Sigmoid colon (tissue), 7 donors: ENCODE measurements around the gene TYSND1. TPM values are rescaled to one million over a fixed set of nuclear protein-coding genes. Genes with fewer than 3 reads are reported as not detected.

ENCODE experiments used
- DNase-seq: peaks from one replicate; pipeline ENCODE4 v3.0.0-alpha.2; 2019
- H3K27ac ChIP-seq, 4 donors: fragments of 200-600 bp; sonication (generic); one replicate each; pipeline ENCODE4 v1.5.1; 2016 to 2019; ENCODE audit warnings: mild to moderate bottlenecking in 1 of 4
- H3K27me3 ChIP-seq, 3 donors: fragments of 200-600 bp; sonication (generic); one replicate each; pipeline ENCODE4 v1.5.1; 2019; ENCODE audit warnings: mild to moderate bottlenecking in 1 of 3
- H3K36me3 ChIP-seq, 4 donors: fragments of 200-600 bp; sonication (generic); one replicate each; pipeline ENCODE4 v1.5.1; 2016 to 2019
- H3K4me1 ChIP-seq, 4 donors: fragments of 200-600 bp; sonication (generic); one replicate each; pipeline ENCODE4 v1.5.1; 2017 to 2019
- H3K4me3 ChIP-seq, 4 donors: fragments of 200-600 bp; sonication (generic); one replicate each; pipeline ENCODE4 v1.5.1; 2017 to 2019; ENCODE audit warnings: mild to moderate bottlenecking in 2 of 4, moderate library complexity in 1 of 4
- H3K9me3 ChIP-seq, 4 donors: fragments of 200-600 bp in 3 of 4; sonication (generic) in 3 of 4; one replicate each; pipeline versions ENCODE4 v1.5.1 to v1.6.1; 2013 to 2019
- EP300 ChIP-seq, 4 donors: sonication (generic); formaldehyde crosslinking; IDR thresholded peaks; one replicate each; pipeline ENCODE4 v1.6.1; 2017; ENCODE audit warnings: antibody characterized with exemption in 4 of 4
- POLR2A ChIP-seq, 2 donors: fragments of 450-650 bp; IDR thresholded peaks; one replicate each; pipeline ENCODE4 v1.6.1; 2016; ENCODE audit warnings: antibody characterized with exemption in 2 of 2, mild to moderate bottlenecking in 2 of 2, moderate library complexity in 2 of 2
- POLR2AphosphoS5 ChIP-seq, 4 donors: sonication (generic); formaldehyde crosslinking; IDR thresholded peaks; one replicate each; pipeline ENCODE4 v1.6.1; 2017; ENCODE audit warnings: antibody characterized with exemption in 4 of 4
- WGBS, 2 donors: extraction: QIAGEN DNeasy Blood & Tissue Kit; methylation state at CpG; one replicate each; pipeline ENCODE4 v1.1.7; 2013; 5-methylcytosine and 5-hydroxymethylcytosine counted together
- intact Hi-C: fragments of 100-400 bp; cut with DNase I; formaldehyde crosslinking; loops from one replicate; pipeline ENCODE4 v1.15.1; 2023
- polyA plus RNA-seq, 3 donors: library from polyadenylated mRNA; stranded (reverse); fragments of 200-250 nt; gene quantifications; one replicate each; pipeline ENCODE4 v1.2.3, GENCODE V29; 2013
- total RNA-seq, 4 donors: library from RNA; depleted of rRNA; stranded (reverse); fragments of >200 nt; gene quantifications; one replicate each; pipeline ENCODE4 v1.1.0, GENCODE V29; 2016
- TF ChIP-seq, protein P1 (sequence below), 4 experiments: fragments of 450-650 bp in 3 of 4; fragments of 200-600 bp in 1 of 4; IDR thresholded peaks; one replicate each; pipeline ENCODE4 v1.5.1; 2016 to 2019; ENCODE audit warnings: antibody characterized with exemption in 4 of 4, mild to moderate bottlenecking in 3 of 4, moderate library complexity in 2 of 4
- donor health status: healthy with polysubstance abuse.
- donor health status: Bipolar disorder and iron deficiency.
- donor health status: healthy.

The TYSND1 gene, protein sequence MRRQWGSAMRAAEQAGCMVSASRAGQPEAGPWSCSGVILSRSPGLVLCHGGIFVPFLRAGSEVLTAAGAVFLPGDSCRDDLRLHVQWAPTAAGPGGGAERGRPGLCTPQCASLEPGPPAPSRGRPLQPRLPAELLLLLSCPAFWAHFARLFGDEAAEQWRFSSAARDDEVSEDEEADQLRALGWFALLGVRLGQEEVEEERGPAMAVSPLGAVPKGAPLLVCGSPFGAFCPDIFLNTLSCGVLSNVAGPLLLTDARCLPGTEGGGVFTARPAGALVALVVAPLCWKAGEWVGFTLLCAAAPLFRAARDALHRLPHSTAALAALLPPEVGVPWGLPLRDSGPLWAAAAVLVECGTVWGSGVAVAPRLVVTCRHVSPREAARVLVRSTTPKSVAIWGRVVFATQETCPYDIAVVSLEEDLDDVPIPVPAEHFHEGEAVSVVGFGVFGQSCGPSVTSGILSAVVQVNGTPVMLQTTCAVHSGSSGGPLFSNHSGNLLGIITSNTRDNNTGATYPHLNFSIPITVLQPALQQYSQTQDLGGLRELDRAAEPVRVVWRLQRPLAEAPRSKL
- total RNA-seq (10 to 100 TPM in 1 of 4 donors, 1 to 10 TPM in 3; 7.9 to 10.3 (median 9.0) TPM), polyA plus RNA-seq (10 to 100 TPM in 1 of 3 donors, 1 to 10 TPM in 2; 5.1 to 13.5 (median 8.4) TPM)

DNA sequence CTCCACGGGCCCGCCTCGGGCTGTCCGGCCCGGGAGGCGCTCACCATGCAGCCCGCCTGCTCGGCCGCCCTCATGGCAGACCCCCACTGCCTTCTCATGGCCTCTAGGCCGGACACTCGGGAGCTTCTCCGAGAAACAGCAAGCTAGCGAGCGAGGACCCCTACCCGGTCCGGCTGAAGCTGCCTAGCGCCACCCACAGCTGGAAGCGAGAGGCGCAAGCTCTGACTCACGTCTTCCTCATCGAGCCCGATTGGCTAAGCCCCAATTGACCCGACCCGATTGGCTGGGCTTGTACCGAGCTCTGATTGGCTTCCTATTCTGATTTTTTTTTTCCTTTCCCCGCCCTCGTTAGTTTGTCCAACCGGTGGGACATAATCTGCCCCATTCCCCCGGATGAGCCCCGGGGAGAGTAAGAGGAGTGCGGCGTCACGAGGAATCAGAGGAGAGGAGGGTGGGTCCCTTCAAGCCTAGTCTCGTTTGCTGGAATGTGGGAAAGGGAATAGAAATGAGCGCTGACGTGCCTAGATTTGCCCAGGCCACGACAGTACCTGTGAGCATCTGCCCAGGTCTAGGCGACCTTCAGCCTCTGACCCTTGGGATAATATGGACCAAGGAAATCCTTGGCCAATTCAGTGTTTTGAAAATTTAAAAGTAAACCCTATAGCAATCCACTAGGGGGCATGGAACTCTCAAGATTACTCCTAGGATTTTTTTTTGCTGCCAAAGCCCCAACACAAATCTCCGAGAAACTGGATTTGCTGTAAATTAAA is at the start of gene TYSND1:
Gene TYSND1 (minus strand): TSS at position 212 of the 770 bp plus-strand sequence. CDS start 114 bp downstream, at position 98.
- intact Hi-C loops = loop anchor here (1.0 to 10.0 kb wide), 3 partner anchors 24 to 218 kb away; partner anchors contain the start of gene SAR1A

DNA sequence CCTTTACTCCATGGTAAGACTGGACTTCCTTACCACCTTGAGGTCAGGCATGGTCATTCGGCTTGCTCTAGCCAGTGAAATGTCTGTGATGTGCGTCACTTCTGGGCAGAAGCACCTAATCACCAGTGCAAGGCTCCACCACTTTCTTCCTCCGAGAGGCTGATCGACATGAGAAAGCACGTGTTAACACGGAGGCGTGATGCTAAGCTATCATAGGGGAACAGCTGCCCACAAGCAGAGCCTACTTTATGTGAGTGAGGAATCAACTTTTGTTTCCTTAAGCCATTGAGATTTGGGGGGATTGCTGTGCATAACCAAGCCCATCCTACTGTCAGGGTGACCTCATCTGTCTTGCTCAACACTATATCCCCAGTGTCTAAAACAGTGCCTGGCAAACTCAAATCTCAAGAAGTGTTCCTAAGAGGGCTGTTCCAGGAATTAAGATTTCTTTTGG is 46.9 kb upstream of the TYSND1 start:
- TF ChIP-seq POLR2AphosphoS5 (IDR thresholded peaks at IDR 0.05) = no peak
- TF ChIP-seq EP300 (IDR thresholded peaks at IDR 0.05) = no peak
- TF ChIP-seq POLR2A (IDR thresholded peaks at IDR 0.05) = no peak
- TF ChIP-seq, protein P1, sequence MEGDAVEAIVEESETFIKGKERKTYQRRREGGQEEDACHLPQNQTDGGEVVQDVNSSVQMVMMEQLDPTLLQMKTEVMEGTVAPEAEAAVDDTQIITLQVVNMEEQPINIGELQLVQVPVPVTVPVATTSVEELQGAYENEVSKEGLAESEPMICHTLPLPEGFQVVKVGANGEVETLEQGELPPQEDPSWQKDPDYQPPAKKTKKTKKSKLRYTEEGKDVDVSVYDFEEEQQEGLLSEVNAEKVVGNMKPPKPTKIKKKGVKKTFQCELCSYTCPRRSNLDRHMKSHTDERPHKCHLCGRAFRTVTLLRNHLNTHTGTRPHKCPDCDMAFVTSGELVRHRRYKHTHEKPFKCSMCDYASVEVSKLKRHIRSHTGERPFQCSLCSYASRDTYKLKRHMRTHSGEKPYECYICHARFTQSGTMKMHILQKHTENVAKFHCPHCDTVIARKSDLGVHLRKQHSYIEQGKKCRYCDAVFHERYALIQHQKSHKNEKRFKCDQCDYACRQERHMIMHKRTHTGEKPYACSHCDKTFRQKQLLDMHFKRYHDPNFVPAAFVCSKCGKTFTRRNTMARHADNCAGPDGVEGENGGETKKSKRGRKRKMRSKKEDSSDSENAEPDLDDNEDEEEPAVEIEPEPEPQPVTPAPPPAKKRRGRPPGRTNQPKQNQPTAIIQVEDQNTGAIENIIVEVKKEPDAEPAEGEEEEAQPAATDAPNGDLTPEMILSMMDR (IDR thresholded peaks at IDR 0.05) = no peak
- no peaks in the 10 kb centered on the region for H3K9me3 ChIP-seq
- peaks cover 0 to 12% (median 0%) of the 10 kb centered on the region in 4 donors for H3K4me1 ChIP-seq
- intact Hi-C loops = no loop called here
- H3K36me3 ChIP-seq = peaks cover 0 to 8% (median 0%) of the 10 kb centered on the region in 4 donors
- H3K27ac ChIP-seq = no peak overlapping the region
- 95 to 97% methylated on average over 7 of the region's 7 CpGs for WGBS, 2 donors
- H3K4me3 ChIP-seq = no peak overlapping the region
- no peaks in the 10 kb centered on the region for H3K27me3 ChIP-seq
- no peak for DNase-seq

More for the DNA sequence above, at the start of gene TYSND1:
- Histone ChIP-seq H3K27ac (peak within 1 kb of the TSS; percentile 95 to 98 (median 96)), H3K9me3 (no peaks in the 10 kb centered on the region), H3K36me3 (peaks cover 4 to 22% (median 8%) of the 10 kb centered on the region in 4 donors), H3K27me3 (no peaks in the 10 kb centered on the region), H3K4me1 (peaks cover 0 to 32% (median 18%) of the 10 kb centered on the region in 4 donors), H3K4me3 (peak within 1 kb of the TSS; percentile 69 to 89 (median 78))
- TF ChIP-seq EP300 (IDR thresholded peaks at IDR 0.05) (no peak), POLR2A (IDR thresholded peaks at IDR 0.05) (peak; percentile 68 to 78), POLR2AphosphoS5 (IDR thresholded peaks at IDR 0.05) (peak; percentile 88 to 97 (median 92))
- TF ChIP-seq, protein P1 (IDR thresholded peaks at IDR 0.05) = peak; percentile 33 to 71 (median 56)
- DNase-seq = peak; percentile 99
- 1% methylated on average over 39 of the region's 39 CpGs for WGBS, 2 donors

DNA sequence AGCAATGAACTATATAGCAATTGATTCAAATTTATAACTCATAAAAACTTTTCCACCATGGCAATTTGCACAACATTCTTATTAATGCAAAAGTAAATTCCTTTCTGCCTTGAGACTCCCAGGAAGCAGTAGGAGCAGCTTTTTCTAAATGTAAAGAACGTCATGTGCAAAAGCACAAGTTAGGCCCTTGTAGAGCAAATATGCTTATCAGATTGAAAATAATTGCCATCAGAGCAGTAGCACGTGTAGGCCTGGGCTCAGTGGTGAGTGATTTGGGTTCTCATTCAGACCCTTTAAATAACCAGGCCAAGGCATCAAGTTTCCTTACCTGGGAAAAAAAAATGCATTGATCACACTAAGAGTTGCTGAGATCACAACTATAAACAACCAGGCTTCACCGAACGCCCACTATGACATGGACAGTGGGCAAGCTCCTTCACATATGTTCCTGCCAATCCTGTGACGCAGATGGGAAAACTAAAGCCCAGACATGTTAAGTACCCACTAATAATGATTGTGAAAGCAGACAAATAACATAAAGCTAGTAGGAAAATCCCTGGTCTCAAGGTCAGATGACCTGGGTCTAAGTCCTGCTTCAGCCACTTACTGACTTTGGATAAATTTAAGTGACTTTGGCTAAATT is 45.9 kb upstream of the TYSND1 start:
- no peaks in the 10 kb centered on the region for H3K27me3 ChIP-seq
- intact Hi-C loops = no loop called here
- peaks cover 0 to 12% (median 0%) of the 10 kb centered on the region in 4 donors for H3K4me1 ChIP-seq
- DNase-seq = no peak
- H3K36me3 ChIP-seq = no peaks in the 10 kb centered on the region
- no peak overlapping the region for H3K4me3 ChIP-seq
- peak overlapping the region in 2 of 4 donors; percentile 10 to 11 for H3K27ac ChIP-seq
- no peaks in the 10 kb centered on the region for H3K9me3 ChIP-seq
- TF ChIP-seq, protein P1 (IDR thresholded peaks at IDR 0.05) = no peak
- TF ChIP-seq EP300 (IDR thresholded peaks at IDR 0.05) (no peak), POLR2A (IDR thresholded peaks at IDR 0.05) (no peak), POLR2AphosphoS5 (IDR thresholded peaks at IDR 0.05) (no peak)
- 78 to 80% methylated on average over 5 of the region's 5 CpGs for WGBS, 2 donors

DNA sequence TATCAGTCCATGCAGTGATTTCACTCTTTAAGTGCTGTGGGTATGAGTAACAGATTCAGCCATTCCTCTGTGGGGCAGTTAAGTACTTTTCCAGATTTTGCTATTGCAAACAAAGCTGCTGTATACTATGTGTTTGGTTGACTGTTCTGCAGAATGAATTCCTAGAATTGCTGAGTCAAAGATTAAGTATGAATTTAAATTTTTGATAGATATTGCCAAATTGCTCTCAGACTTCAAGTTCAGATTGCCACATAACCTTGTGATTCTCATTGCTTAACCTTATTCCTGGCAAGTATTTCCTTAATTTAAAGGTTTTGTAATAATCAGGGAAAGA is 45.4 kb upstream of the TYSND1 start:
- intact Hi-C loops = no loop called here
- no peak for DNase-seq
- Histone ChIP-seq H3K4me3 (no peak overlapping the region), H3K27me3 (no peaks in the 10 kb centered on the region), H3K9me3 (no peaks in the 10 kb centered on the region), H3K36me3 (no peaks in the 10 kb centered on the region), H3K27ac (peak overlapping the region in 2 of 4 donors; percentile 16 to 25), H3K4me1 (peaks cover 0 to 12% (median 0%) of the 10 kb centered on the region in 4 donors)
- no peak for TF ChIP-seq POLR2A (IDR thresholded peaks at IDR 0.05)
- TF ChIP-seq POLR2AphosphoS5 (IDR thresholded peaks at IDR 0.05) = peak in 2 of 4 donors; percentile 20 to 64
- no peak for TF ChIP-seq EP300 (IDR thresholded peaks at IDR 0.05)
- TF ChIP-seq, protein P1 (IDR thresholded peaks at IDR 0.05) = no peak
